NCI-H82 (cell line): ENCODE data around the gene TGFBR1.
A peak's percentile ranks its signal among the peaks of the same experiment; 100 is the strongest.

Experiments used
- DNase-seq: peaks from one replicate; lab custom pipeline; 2025; lab: John Stamatoyannopoulos, UW

The TGFBR1 gene

GRCh38 chr9:99104459-99105151 is at the start of gene TGFBR1:
TSS of gene TGFBR1 (plus strand) at chr9:99105113. CDS start at chr9:99105206, 93 bp downstream.
- DNase-seq = peak; percentile 95

GRCh38 chr9:99055384-99055783 is 49.5 kb upstream of the TGFBR1 start:
- peak; percentile 6 for DNase-seq

DNA sequence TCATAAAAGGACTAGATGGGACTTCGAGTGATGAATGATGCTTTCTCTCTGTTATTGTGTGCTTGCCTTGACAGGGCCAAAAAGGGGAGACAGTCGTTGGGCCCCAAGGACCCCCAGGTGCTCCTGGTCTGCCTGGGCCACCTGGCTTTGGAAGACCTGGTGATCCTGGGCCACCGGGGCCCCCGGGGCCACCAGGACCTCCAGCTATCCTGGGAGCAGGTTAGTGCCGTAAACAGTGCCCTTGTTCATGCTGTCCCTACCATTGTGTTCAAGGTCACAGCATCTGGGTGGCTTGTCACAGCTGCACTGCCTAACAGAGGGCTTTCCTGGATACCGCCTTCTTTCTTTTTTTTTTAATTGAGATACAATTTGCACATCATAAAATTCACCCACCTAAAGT is 48.7 kb upstream of the TGFBR1 start:
- no peak for DNase-seq

DNA sequence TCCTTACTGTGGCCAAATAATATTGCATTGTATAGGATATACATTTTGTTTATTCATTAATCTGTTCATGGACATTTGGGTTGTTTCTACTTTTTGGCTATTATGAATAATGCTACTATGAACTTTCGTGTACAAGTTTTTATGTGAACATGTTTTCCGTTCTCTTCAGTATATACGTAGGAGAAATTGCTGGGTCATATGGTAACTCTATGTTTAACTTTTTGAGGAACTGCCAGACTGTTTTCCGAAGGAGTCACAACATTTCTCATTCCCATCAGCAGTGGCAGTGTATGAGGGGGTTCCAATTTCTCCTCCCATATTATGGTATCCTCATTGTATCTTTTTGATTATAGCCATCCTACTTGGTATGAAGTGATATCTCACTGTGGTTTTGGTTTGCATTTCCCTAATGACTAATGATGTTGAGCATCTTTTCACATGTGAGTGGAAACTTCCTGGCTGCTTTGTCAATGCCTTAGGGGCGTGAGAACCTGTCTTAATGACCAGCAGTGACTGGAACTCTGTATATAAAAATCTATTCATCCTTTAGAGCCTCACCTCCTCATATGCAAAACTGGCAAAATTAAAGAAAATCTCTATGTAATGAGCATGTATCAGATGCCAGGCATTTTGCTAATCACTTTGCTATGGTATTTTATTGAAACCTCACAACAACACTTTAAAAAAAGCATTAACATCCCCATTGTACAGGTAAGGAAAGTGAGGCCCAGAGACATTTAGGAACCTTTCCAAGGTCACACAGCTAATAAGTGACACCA is 47.8 kb upstream of the TGFBR1 start:
- DNase-seq = no peak

DNA sequence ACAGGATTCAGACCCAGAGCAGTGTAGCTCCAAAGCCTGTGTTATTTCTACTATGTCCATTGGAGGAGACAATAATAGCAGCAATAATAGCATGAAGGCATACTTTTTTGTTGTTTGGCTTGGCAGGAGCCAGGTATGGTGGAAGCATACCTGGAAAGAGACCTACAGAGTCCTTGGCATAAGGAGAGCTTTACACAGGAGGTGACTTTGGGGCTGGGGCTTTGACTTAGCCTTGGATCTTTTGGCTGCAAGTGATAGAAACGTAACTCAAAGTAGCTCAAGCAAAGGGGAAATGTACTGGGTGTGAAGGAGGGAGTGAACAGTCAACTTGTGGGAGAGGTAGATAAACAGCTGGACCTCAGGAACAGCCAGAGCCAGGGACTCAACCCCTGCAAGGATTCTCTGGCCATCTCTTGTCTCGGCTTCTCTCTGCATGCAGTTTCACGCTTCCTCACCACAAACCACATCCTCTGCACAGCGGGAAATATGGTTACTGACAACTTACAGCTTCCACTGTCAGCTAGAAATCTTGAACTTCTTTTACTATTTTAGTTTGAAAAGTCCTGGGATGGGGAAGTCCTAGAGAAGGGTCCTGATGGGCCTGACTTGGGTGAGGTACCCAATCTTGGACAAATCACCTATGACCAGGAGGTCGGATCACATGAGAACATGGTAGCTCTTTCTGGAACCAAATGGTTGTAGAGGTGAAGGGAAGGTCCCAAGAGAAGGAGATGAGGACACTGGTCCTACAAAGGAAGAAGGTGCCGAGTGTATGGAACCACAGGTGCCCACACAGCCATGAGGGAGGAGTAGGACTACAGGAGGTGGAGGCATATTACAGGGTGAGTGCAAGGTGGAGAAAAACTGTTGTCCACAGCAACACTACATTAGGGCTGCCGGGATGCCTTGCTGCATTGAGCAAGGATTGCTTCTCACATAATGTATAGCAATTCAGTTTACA is 47.0 kb upstream of the TGFBR1 start:
- DNase-seq = no peak

GRCh38 chr9:99058964-99059921 is 45.7 kb upstream of the TGFBR1 start:
- DNase-seq = no peak

DNA sequence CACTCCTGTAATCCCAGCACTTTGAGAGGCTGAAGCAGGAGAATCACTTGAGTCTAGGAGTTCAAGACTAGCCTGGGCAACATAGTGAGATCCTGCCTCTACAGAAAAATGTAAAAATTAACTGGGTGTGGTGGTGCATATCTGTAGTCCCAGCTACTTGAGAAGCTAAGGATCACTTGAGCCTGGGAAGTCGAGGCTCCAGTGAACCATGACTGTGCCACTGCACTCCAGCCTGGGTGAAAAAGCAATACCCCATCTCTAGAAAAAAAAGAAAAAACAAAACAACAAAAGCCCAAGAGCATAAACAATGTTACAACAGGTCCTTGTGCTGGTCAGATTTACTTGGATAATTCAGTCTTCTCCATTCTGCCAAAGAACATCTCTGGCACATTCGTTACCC is 44.3 kb upstream of the TGFBR1 start:
- DNase-seq = no peak

GRCh38 chr9:99062549-99062948 is 42.4 kb upstream of the TGFBR1 start:
- DNase-seq = no peak

GRCh38 chr9:99063522-99063921 is 41.4 kb upstream of the TGFBR1 start:
- DNase-seq = no peak

- no peak for DNase-seq
These were observed 38.3 kb upstream of the TGFBR1 start for GRCh38 chr9:99066571-99066970.

DNA sequence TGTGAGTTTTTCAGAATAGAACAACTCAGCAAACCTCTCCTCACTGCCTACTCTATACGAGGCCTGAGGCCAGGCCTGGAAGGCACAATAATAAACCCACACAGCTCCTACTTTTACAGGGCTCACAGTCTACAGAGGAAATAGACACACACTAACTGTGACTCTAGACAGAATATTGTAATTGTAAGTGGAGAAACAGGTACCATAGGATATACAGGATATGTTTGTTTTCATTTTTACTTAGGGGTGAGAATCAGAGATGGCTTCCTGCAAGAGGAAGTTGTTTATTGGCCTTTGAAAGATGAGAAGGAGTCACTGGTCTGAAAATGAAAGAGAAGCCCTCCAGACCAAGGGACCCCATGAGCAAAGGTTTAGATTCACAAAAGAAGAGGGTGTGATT is 35.8 kb upstream of the TGFBR1 start:
- no peak for DNase-seq

GRCh38 chr9:99069546-99069945 is 35.4 kb upstream of the TGFBR1 start:
- DNase-seq = no peak

DNA sequence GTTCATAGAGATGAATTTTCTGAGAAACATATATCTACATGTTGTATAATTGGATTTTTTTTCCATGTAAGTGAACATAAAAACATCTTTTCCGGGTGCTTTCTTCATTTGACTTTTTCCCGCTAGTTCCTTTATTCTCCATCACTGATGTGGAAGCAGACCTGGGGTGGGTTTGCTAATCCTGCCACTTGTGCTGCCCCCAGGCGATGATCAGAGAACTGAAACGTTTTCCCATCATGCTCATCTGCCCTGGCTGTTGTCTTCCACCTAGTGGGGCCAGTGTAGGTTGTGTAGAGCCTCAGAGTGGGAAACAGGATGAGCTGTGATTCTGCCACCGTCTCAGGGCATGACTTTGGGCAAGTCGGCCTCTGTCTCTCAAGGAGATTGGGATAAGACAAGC is 34.2 kb upstream of the TGFBR1 start:
- DNase-seq = no peak

DNA sequence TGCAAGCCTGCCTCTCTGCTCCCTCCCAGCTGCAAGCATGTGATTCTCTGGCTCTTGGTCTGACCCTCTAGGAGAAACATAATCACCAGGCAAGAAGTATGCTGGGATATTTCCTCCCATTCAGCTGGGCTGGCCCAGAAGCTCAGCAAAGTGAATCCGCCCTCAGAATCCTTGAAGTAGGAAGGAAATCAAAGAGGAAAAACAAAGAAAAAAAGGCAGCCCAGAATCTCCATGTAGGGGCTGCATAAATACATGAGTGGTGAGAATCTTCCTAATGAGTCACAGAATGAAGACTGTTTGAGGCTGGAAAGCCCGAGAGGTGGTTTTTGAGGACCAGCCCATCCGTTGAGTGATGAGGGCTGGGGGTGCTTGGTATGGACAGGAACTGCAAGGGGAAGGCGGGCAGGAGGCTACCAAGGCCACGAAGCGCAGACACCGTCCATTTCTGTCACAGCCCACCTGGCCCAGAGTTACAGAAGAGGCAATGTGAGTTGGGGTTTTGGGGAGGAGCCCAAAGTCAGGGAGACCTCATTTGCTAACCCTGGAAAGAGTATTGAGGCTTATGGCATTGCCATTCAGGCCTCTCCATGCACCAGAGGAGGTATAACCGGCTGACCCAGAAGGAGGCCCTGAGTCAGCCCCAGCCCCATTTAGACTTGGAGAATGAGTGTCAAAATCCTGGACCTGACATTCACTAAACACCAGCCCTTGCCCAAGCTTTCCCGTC is 33.4 kb upstream of the TGFBR1 start:
- DNase-seq = no peak

GRCh38 chr9:99072040-99072394 is 32.9 kb upstream of the TGFBR1 start:
- no peak for DNase-seq

DNA sequence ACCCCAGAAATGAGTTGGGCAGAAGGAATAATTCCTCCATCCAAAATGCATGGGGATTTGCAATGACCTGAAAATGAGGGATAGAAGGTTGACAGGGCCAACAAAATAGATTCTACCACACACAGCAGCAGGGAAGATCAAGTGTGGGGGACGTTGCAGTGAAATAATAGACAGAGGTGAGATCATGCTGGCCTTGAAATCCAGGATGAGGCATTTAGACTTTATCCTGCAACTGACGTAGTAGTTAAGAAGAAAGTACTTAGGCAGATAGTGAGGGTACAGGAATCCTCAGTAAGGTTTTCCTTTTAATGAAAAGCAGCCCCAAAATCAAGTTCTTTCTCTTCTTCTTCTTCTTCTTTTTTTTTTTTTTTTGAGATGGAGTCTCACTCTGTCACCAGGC is 31.6 kb upstream of the TGFBR1 start:
- no peak for DNase-seq

DNA sequence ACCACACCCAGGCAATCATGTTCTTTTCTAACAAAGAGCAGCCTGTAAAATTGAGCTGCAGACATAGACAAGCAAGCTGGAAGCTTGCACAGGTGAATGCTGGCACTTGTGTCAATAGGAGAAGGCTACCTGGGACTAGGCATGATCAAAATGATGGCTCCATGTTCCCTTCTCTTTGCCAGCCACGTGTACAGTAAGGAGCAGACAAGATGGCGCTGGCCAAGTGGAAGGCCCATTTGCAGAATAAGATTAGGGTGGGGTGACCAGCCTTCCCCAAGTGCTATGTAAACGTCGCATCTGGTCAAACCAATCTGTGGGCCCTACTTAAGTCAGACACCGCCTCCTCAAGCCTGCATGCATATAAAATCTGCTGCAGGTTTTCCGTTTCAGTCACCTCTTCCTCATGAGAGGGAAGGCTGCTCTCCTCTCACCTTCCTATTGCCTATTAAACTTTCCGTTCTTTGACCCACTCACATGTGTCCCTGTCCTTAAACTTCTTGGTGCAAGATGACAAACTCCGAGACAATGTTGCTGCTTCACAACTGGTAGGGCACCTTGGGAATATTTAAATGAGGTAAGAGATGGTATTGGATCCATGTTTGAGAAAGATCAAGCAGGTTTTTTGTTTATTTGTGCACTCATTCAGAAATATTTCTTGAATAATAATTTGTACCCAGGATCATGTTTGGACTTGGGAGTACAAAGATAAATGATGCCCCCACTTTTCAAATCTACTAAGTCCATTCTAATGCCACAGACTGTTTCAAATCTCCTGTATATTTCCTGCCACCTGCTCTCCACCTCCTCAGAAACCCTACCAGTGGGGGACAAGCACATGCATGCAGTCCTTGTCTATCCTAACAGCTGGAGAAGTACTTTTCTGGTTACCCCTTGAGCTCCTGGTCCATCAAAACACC is 30.7 kb upstream of the TGFBR1 start:
- DNase-seq = no peak

GRCh38 chr9:99074902-99075245 is 30.0 kb upstream of the TGFBR1 start:
- no peak for DNase-seq

- DNase-seq = no peak
These were observed 29.5 kb upstream of the TGFBR1 start for GRCh38 chr9:99075246-99075912.
